ENCODE data around the gene KMT5B. TPM values are rescaled to one million over a fixed set of nuclear protein-coding genes. Genes with fewer than 3 reads are reported as not detected.

The KMT5B gene
- total and polyA plus RNA-seq, 2 of the 13 experiments (the other 11 are each of a cell fraction or from before 2014, with no cell fraction given), result 17.6 to 23.7 TPM

GRCh38 chr11:68121067-68121899 is 91.8 kb downstream of the KMT5B start, which contains the start of gene CHKA (continued):
- TF ChIP-seq, protein P1, sequence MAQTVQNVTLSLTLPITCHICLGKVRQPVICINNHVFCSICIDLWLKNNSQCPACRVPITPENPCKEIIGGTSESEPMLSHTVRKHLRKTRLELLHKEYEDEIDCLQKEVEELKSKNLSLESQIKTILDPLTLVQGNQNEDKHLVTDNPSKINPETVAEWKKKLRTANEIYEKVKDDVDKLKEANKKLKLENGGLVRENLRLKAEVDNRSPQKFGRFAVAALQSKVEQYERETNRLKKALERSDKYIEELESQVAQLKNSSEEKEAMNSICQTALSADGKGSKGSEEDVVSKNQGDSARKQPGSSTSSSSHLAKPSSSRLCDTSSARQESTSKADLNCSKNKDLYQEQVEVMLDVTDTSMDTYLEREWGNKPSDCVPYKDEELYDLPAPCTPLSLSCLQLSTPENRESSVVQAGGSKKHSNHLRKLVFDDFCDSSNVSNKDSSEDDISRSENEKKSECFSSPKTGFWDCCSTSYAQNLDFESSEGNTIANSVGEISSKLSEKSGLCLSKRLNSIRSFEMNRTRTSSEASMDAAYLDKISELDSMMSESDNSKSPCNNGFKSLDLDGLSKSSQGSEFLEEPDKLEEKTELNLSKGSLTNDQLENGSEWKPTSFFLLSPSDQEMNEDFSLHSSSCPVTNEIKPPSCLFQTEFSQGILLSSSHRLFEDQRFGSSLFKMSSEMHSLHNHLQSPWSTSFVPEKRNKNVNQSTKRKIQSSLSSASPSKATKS (CRISPR knock-in tag; IDR thresholded peaks at IDR 0.05), result peak; percentile 78; the same call in 1 of the 2 replicates
- peak; percentile 82; the same call in 1 of the 2 replicates for TF ChIP-seq CREB1 (IDR thresholded peaks at IDR 0.05)
- TF ChIP-seq CREB1 (CRISPR knock-in tag; IDR thresholded peaks at IDR 0.05), result no peak
- TF ChIP-seq, protein P2, sequence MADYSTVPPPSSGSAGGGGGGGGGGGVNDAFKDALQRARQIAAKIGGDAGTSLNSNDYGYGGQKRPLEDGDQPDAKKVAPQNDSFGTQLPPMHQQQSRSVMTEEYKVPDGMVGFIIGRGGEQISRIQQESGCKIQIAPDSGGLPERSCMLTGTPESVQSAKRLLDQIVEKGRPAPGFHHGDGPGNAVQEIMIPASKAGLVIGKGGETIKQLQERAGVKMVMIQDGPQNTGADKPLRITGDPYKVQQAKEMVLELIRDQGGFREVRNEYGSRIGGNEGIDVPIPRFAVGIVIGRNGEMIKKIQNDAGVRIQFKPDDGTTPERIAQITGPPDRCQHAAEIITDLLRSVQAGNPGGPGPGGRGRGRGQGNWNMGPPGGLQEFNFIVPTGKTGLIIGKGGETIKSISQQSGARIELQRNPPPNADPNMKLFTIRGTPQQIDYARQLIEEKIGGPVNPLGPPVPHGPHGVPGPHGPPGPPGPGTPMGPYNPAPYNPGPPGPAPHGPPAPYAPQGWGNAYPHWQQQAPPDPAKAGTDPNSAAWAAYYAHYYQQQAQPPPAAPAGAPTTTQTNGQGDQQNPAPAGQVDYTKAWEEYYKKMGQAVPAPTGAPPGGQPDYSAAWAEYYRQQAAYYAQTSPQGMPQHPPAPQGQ (CRISPR knock-in tag; IDR thresholded peaks at IDR 0.05; ENCODE audit: borderline replicate concordance), result no peak
- peak; percentile 25; the same call in 1 of the 2 replicates for TF ChIP-seq PCBP1 (IDR thresholded peaks at IDR 0.05; ENCODE audit: borderline replicate concordance, low read depth, low read length)
- 0 out of 2 replicates have a peak, but pooled peaks have one; percentile 9 for TF ChIP-seq ZBTB10 (CRISPR knock-in tag; IDR thresholded peaks at IDR 0.05; ENCODE audit: borderline replicate concordance)
- TF ChIP-seq, protein P3, sequence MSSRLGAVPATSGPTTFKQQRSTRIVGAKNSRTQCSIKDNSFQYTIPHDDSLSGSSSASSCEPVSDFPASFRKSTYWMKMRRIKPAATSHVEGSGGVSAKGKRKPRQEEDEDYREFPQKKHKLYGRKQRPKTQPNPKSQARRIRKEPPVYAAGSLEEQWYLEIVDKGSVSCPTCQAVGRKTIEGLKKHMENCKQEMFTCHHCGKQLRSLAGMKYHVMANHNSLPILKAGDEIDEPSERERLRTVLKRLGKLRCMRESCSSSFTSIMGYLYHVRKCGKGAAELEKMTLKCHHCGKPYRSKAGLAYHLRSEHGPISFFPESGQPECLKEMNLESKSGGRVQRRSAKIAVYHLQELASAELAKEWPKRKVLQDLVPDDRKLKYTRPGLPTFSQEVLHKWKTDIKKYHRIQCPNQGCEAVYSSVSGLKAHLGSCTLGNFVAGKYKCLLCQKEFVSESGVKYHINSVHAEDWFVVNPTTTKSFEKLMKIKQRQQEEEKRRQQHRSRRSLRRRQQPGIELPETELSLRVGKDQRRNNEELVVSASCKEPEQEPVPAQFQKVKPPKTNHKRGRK (CRISPR knock-in tag; IDR thresholded peaks at IDR 0.05), result no peak
- TF ChIP-seq ZNF607 (CRISPR knock-in tag; IDR thresholded peaks at IDR 0.05; ENCODE audit: borderline replicate concordance), result peak; percentile 90
- TF ChIP-seq, protein P4, sequence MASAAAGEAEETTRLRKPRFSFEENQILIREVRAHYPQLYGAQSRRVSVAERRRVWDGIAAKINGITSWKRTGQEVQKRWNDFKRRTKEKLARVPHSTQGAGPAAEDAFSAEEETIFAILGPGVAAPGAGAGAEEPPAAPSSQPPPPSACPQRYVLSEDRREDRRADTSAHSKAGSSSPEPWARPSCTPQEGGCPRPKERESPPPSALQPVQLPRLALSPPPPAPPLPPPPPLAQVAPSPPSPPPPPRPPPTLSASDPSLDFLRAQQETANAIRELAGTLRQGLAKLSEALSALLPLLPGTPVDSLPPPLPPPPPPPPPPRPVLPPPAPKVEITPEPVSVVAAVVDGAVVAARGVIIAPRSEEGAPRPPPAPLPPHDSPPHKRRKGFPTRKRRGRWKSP (CRISPR knock-in tag; IDR thresholded peaks at IDR 0.05), result no peak
- peak; percentile 85 for TF ChIP-seq SAP130 (CRISPR knock-in tag; IDR thresholded peaks at IDR 0.05; ENCODE audit: low read depth)
- TF ChIP-seq ZGPAT (CRISPR knock-in tag; IDR thresholded peaks at IDR 0.05), result peak; percentile 46; the same call in 1 of the 2 replicates
- TF ChIP-seq PHF20 (CRISPR knock-in tag; IDR thresholded peaks at IDR 0.05), result 0 out of 2 replicates have a peak, but pooled peaks have one; percentile 22
- 0 out of 2 replicates have a peak, but pooled peaks have one; percentile 7 for TF ChIP-seq FOSL2 (CRISPR knock-in tag; IDR thresholded peaks at IDR 0.05)
- TF ChIP-seq MAFK (conservative IDR thresholded peaks at IDR 0.05 in 1 of 2, IDR thresholded peaks at IDR 0.05 in 1 of 2; ENCODE audit: low read length in 2 of 2), result no peak
- TF ChIP-seq, protein P5, sequence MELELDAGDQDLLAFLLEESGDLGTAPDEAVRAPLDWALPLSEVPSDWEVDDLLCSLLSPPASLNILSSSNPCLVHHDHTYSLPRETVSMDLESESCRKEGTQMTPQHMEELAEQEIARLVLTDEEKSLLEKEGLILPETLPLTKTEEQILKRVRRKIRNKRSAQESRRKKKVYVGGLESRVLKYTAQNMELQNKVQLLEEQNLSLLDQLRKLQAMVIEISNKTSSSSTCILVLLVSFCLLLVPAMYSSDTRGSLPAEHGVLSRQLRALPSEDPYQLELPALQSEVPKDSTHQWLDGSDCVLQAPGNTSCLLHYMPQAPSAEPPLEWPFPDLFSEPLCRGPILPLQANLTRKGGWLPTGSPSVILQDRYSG (CRISPR knock-in tag; IDR thresholded peaks at IDR 0.05), result peak; percentile 58; the same call in 1 of the 2 replicates

All from HepG2 (cell line).